Nephron progenitor cell (in vitro differentiated cells): Measurements from ENCODE around the gene SLC4A2.

Experiments used
- DNase-seq: peaks from one replicate; pipeline ENCODE4 v3.0.0; 2021
- H3K27ac Mint-ChIP-seq: 2 replicates; pipeline ENCODE4 v1.8.0; 2021; ENCODE audit warnings: mild to moderate bottlenecking, moderate library complexity, mixed read lengths
- H3K27me3 Mint-ChIP-seq: 2 replicates; pipeline ENCODE4 v1.8.0; 2021; ENCODE audit warnings: mild to moderate bottlenecking, low read depth, mixed read lengths; ENCODE audit not compliant: poor library complexity
- H3K36me3 Mint-ChIP-seq: 2 replicates; pipeline ENCODE4 v1.8.0; 2021; ENCODE audit warnings: low read depth, mixed read lengths
- H3K4me1 Mint-ChIP-seq: 2 replicates; pipeline ENCODE4 v1.8.0; 2021; ENCODE audit warnings: mixed read lengths
- H3K4me3 Mint-ChIP-seq: 2 replicates; pipeline ENCODE4 v1.8.0; 2021; ENCODE audit warnings: mild to moderate bottlenecking, moderate library complexity, mixed read lengths
- H3K9me3 Mint-ChIP-seq: 2 replicates; pipeline ENCODE4 v1.8.0; 2021; ENCODE audit warnings: mild to moderate bottlenecking, moderate library complexity, mixed read lengths
- CTCF ChIP-seq: fragments of 200-600 bp; sonication (generic); IDR thresholded peaks from 2 replicates; pipeline ENCODE4 v1.5.0; 2021; ENCODE audit warnings: antibody characterized with exemption

The SLC4A2 gene

DNA sequence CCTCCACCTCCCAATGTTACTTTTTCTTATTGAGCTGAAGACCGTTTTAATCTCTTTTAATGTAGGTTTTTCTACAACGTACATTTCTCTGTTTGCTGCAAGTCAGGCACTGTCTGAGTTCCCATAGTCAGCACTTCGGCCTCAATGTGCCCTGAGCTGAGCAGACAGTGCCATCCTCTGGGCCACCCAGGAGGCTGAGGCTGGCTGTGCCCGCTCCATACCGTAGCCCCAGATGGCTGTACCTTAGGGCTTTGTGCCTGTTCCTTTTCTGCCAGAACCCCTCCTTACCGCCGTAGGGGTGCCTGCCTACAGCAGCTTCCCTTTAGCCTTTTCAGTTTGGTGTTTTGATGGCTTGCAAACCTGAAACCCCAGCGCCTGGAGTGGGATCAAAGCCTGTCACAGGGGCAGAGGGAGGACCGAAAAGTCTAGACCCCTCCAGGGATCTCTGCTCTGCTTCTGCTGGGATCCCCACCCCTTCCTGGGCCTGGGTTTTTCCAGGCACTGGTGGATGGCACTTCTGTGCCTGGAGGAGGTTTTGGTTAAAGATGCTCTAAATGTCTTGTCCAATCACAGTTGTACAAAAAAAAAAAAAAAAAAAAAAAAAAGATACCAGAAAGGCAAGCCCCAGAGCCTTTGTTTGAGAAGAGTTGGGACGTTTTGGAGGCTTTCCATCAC, 35.9 kb downstream of the SLC4A2 start:
- Mint-ChIP-seq H3K9me3 (no peaks in the 10 kb centered on the region), H3K4me3 (no peak overlapping the region), H3K36me3 (peaks cover 12% of the 10 kb centered on the region), H3K27me3 (no peaks in the 10 kb centered on the region), H3K4me1 (peaks cover 31% of the 10 kb centered on the region), H3K27ac (no peak overlapping the region)
- no peak for DNase-seq
- no peak for TF ChIP-seq CTCF

GRCh38 chr7:151095828-151096475, 36.6 kb downstream of the SLC4A2 start:
- Mint-ChIP-seq H3K4me1 (peaks cover 27% of the 10 kb centered on the region), H3K9me3 (no peaks in the 10 kb centered on the region), H3K27me3 (no peaks in the 10 kb centered on the region), H3K4me3 (no peak overlapping the region), H3K36me3 (peaks cover 12% of the 10 kb centered on the region), H3K27ac (no peak overlapping the region)
- no peak for TF ChIP-seq CTCF
- no peak for DNase-seq

GRCh38 chr7:151099486-151100211, 40.3 kb downstream of the SLC4A2 start:
- Mint-ChIP-seq H3K9me3 (no peaks in the 10 kb centered on the region), H3K27me3 (peaks cover 3% of the 10 kb centered on the region), H3K36me3 (peaks cover 19% of the 10 kb centered on the region), H3K4me1 (peaks cover 21% of the 10 kb centered on the region), H3K4me3 (no peak overlapping the region), H3K27ac (no peak overlapping the region)
- no peak for TF ChIP-seq CTCF
- no peak for DNase-seq

GRCh38 chr7:151100921-151101320, 41.5 kb downstream of the SLC4A2 start:
- Mint-ChIP-seq H3K27me3 (peaks cover 3% of the 10 kb centered on the region), H3K27ac (no peak overlapping the region), H3K9me3 (no peaks in the 10 kb centered on the region), H3K36me3 (peaks cover 26% of the 10 kb centered on the region), H3K4me3 (no peak overlapping the region), H3K4me1 (peaks cover 16% of the 10 kb centered on the region)
- DNase-seq = no peak
- no peak for TF ChIP-seq CTCF

- TF ChIP-seq CTCF = no peak
- Mint-ChIP-seq H3K27ac (no peak overlapping the region), H3K4me3 (no peak overlapping the region), H3K27me3 (peaks cover 3% of the 10 kb centered on the region), H3K36me3 (peaks cover 27% of the 10 kb centered on the region), H3K9me3 (no peaks in the 10 kb centered on the region), H3K4me1 (peaks cover 16% of the 10 kb centered on the region)
- no peak for DNase-seq
Observed at GRCh38 chr7:151101621-151102396, 42.4 kb downstream of the SLC4A2 start.
